H1 (cell line): Measurements from ENCODE around the gene CFL2. TPM values are rescaled to one million over a fixed set of nuclear protein-coding genes. Genes with fewer than 3 reads are reported as not detected.

Experiments
- CTCF ChIA-PET: fragments of 300-600 bp; sonication (Branson Sonifier 250); formaldehyde crosslinking; loops from one replicate; lab custom pipeline; 2021; ENCODE audit not compliant: partially characterized antibody; lab: Charles Lee
- POLR2A ChIA-PET: fragments of 300-600 bp; sonication (Branson Sonifier 250); formaldehyde crosslinking; loops from one replicate; lab custom pipeline; 2021; ENCODE audit warnings: inconsistent platforms; ENCODE audit not compliant: partially characterized antibody; lab: Charles Lee
- DNase-seq, 2 experiments: peaks; one replicate each; pipeline versions ENCODE4 v3.0.0 to v3.0.0-alpha.2; 2010 to 2022; ENCODE audit warnings: low spot score in 2 of 2, low read depth in 1 of 2, mixed read lengths in 1 of 2
- FAIRE-seq: peaks from 2 replicates; lab custom pipeline; 2011; peaks lifted over from hg19 to GRCh38; lab: Jason Lieb, UNC
- H2AFZ ChIP-seq: 2 replicates; pipeline ENCODE4 v1.8.1; 2012; ENCODE audit warnings: low read length, inconsistent platforms
- H2AK5ac ChIP-seq: 2 replicates; pipeline ENCODE4 v1.6.1; 2013; ENCODE audit warnings: low read depth, low read length
- H2BK120ac ChIP-seq: replicated peaks from 2 replicates; pipeline ENCODE3; 2013; ENCODE audit warnings: low read depth, low read length, inconsistent platforms
- H2BK12ac ChIP-seq: 2 replicates; pipeline ENCODE4 v1.6.1; 2013; ENCODE audit warnings: low read depth, low read length
- H2BK15ac ChIP-seq: 2 replicates; pipeline ENCODE4 v1.6.1; 2013; ENCODE audit warnings: low read length
- H2BK20ac ChIP-seq: 2 replicates; pipeline ENCODE4 v1.6.1; 2013; ENCODE audit warnings: low read length
- H2BK5ac ChIP-seq: 2 replicates; pipeline ENCODE4 v1.6.1; 2013; ENCODE audit warnings: low read depth, low read length
- H3K14ac ChIP-seq: 2 replicates; pipeline ENCODE4 v1.6.1; 2013; ENCODE audit warnings: inconsistent platforms; ENCODE audit not compliant: insufficient read length
- H3K18ac ChIP-seq: 2 replicates; pipeline ENCODE4 v1.6.1; 2013; ENCODE audit warnings: low read length; ENCODE audit errors: extremely low read depth
- H3K23ac ChIP-seq: 2 replicates; pipeline ENCODE4 v1.6.1; 2013; ENCODE audit warnings: inconsistent platforms; ENCODE audit not compliant: insufficient read length
- H3K23me2 ChIP-seq: 2 replicates; pipeline ENCODE4 v1.6.1; 2013; ENCODE audit warnings: low read depth, low read length
- H3K27ac ChIP-seq: 2 replicates; pipeline ENCODE4 v1.6.1; 2011; ENCODE audit warnings: low read depth, low read length, inconsistent platforms
- H3K27me3 ChIP-seq, 4 experiments: replicated peaks in 1 of 4; 1 replicate in 1 of 4; 2 replicates in 3 of 4; pipeline versions ENCODE4 v1.6.1 to v1.8.1; 2011 to 2013; ENCODE audit warnings: low read length in 3 of 4, mild to moderate bottlenecking in 3 of 4, inconsistent platforms in 2 of 4, mixed read lengths in 2 of 4, moderate library complexity in 1 of 4; ENCODE audit not compliant: control insufficient read depth in 3 of 4, insufficient read depth in 3 of 4; ENCODE audit errors: extremely low read depth in 1 of 4
- H3K36me3 ChIP-seq, 4 experiments: 2 replicates each; pipeline versions ENCODE4 v1.6.1 to v1.8.1; 2011 to 2013; ENCODE audit warnings: mild to moderate bottlenecking in 4 of 4, low read length in 3 of 4, moderate library complexity in 2 of 4, control low read depth in 1 of 4, inconsistent platforms in 1 of 4; ENCODE audit not compliant: insufficient read depth in 4 of 4, control insufficient read depth in 2 of 4
- H3K4ac ChIP-seq: replicated peaks from 2 replicates; pipeline ENCODE3; 2013; ENCODE audit warnings: low read length, low read depth, mixed read lengths, inconsistent platforms; ENCODE audit not compliant: insufficient read length
- H3K4me1 ChIP-seq, 4 experiments: replicated peaks in 1 of 4; 1 replicate in 1 of 4; 2 replicates in 3 of 4; pipeline versions ENCODE4 v1.6.1 to v1.8.1; 2011 to 2013; ENCODE audit warnings: low read length in 3 of 4, inconsistent platforms in 2 of 4, mixed read lengths in 1 of 4; ENCODE audit not compliant: insufficient read depth in 4 of 4, control insufficient read depth in 3 of 4
- H3K4me2 ChIP-seq, 2 experiments: 2 replicates each; pipeline versions ENCODE4 v1.6.1 to v1.8.1; 2011 to 2013; ENCODE audit warnings: low read depth in 2 of 2, low read length in 2 of 2, control low read depth in 1 of 2, inconsistent platforms in 1 of 2, mild to moderate bottlenecking in 1 of 2; ENCODE audit not compliant: insufficient read depth in 1 of 2
- H3K4me3 ChIP-seq, 4 experiments: fragments of 200-600, 300-600 bp in 1 of 4; sonication (generic), shearing (Covaris generic), sonication (Bioruptor Twin) in 1 of 4; 2 replicates each; pipeline versions ENCODE4 v1.5.1 to v1.8.1; 2011 to 2016; ENCODE audit warnings: low read length in 4 of 4, low read depth in 3 of 4, control low read depth in 2 of 4, inconsistent platforms in 2 of 4, mild to moderate bottlenecking in 2 of 4, mixed read lengths in 1 of 4, moderate library complexity in 1 of 4; ENCODE audit not compliant: insufficient read depth in 2 of 4; ENCODE audit errors: extremely low read depth in 1 of 4
- H3K56ac ChIP-seq: replicated peaks from 2 replicates; pipeline ENCODE3; 2013; ENCODE audit warnings: low read depth, mild to moderate bottlenecking, mixed read lengths, low read length, inconsistent platforms; ENCODE audit not compliant: insufficient read length
- H3K79me1 ChIP-seq: 2 replicates; pipeline ENCODE4 v1.6.1; 2013; ENCODE audit warnings: low read depth, low read length, control low read depth
- H3K79me2 ChIP-seq, 2 experiments: 2 replicates each; pipeline versions ENCODE4 v1.6.1 to v1.8.1; 2012 to 2013; ENCODE audit warnings: low read length in 2 of 2, mild to moderate bottlenecking in 2 of 2, inconsistent platforms in 1 of 2; ENCODE audit not compliant: insufficient read depth in 2 of 2, control insufficient read depth in 1 of 2
- H3K9ac ChIP-seq, 4 experiments: replicated peaks in 1 of 4; 1 replicate in 1 of 4; 2 replicates in 3 of 4; pipeline versions ENCODE4 v1.6.1 to v1.8.1; 2011 to 2013; ENCODE audit warnings: low read depth in 3 of 4, low read length in 3 of 4, control low read depth in 2 of 4, mild to moderate bottlenecking in 2 of 4, moderate library complexity in 2 of 4, inconsistent platforms in 1 of 4; ENCODE audit errors: extremely low read depth in 1 of 4
- H3K9me3 ChIP-seq, 2 experiments: 2 replicates each; pipeline versions ENCODE4 v1.6.1 to v1.8.1; 2012 to 2013; ENCODE audit warnings: mild to moderate bottlenecking in 2 of 2, moderate library complexity in 2 of 2, control low read depth in 1 of 2, inconsistent platforms in 1 of 2, low read depth in 1 of 2, low read length in 1 of 2, mixed read lengths in 1 of 2; ENCODE audit not compliant: insufficient read depth in 2 of 2
- H4K20me1 ChIP-seq, 2 experiments: replicated peaks in 1 of 2; 2 replicates each; pipeline versions ENCODE3 to v1.8.1; 2011 to 2013; ENCODE audit warnings: inconsistent platforms in 2 of 2, low read length in 2 of 2, mild to moderate bottlenecking in 1 of 2; ENCODE audit not compliant: insufficient read depth in 2 of 2, control insufficient read depth in 1 of 2
- H4K5ac ChIP-seq: 2 replicates; pipeline ENCODE4 v1.6.1; 2013; ENCODE audit warnings: low read length, low read depth, mixed read lengths, inconsistent platforms; ENCODE audit not compliant: insufficient read length
- H4K8ac ChIP-seq: 2 replicates; pipeline ENCODE4 v1.8.0; 2013; ENCODE audit warnings: mild to moderate bottlenecking, moderate library complexity, low read length, inconsistent platforms; ENCODE audit not compliant: insufficient read depth; ENCODE audit errors: extremely low read depth
- H4K91ac ChIP-seq: replicated peaks from 2 replicates; pipeline ENCODE3; 2013; ENCODE audit warnings: low read length, mixed read lengths, inconsistent platforms; ENCODE audit not compliant: insufficient read length
- CREB1 ChIP-seq: IDR thresholded peaks from 2 replicates; pipeline ENCODE4 v1.6.1; 2012; ENCODE audit warnings: inconsistent platforms
- SUZ12 ChIP-seq: fragments of 200-600 bp; sonication (generic); IDR thresholded peaks from 2 replicates; pipeline ENCODE4 v1.6.1; 2012; ENCODE audit warnings: mild to moderate bottlenecking, inconsistent platforms, low read length, moderate library complexity, mixed read lengths
- WGBS, 2 experiments: shearing (Covaris generic) in 1 of 2; methylation state at CpG; one replicate each; pipeline versions ENCODE4 v1.1.6 to v1.1.7; 2013 to 2015; ENCODE audit warnings: low lambda C conversion rate in 2 of 2, mixed read lengths in 2 of 2, inconsistent platforms in 1 of 2, low coverage in 1 of 2, missing lambda C conversion rate in 1 of 2; ENCODE audit not compliant: insufficient replicate concordance in 2 of 2, insufficient coverage in 1 of 2, insufficient read length in 1 of 2; ENCODE audit errors: extremely low coverage in 1 of 2, missing lambda C conversion rate in 1 of 2; 5-methylcytosine and 5-hydroxymethylcytosine counted together
- polyA plus RNA-seq, 7 experiments: library from polyadenylated mRNA; depleted of rRNA in 3 of 7; stranded (reverse) in 5 of 7; unstranded in 2 of 7; fragments of >200 nt in 5 of 7; fragments of 200-250 nt in 2 of 7; gene quantifications; 1 replicate in 5 of 7; 2 replicates in 1 of 7; 4 replicates in 1 of 7; pipeline versions ENCODE4 v1.2.1 to v1.2.3, GENCODE V29; 2011 to 2013; ENCODE audit warnings: missing spikeins in 2 of 7, mixed read lengths in 2 of 7
- total RNA-seq: library from RNA; stranded (reverse); fragmentation: NEBNext Ultra II Directional; extraction: Animal tissue kit (Norgen Biotek cat#: 25700); gene quantifications from 2 replicates; pipeline ENCODE4 v1.2.1, GENCODE V29; 2021

Gene CFL2
- total and polyA plus RNA-seq, 2 of the 8 experiments (the other 6 are each of a cell fraction or from before 2014, with no cell fraction given): 9.7 to 20.5 TPM

DNA sequence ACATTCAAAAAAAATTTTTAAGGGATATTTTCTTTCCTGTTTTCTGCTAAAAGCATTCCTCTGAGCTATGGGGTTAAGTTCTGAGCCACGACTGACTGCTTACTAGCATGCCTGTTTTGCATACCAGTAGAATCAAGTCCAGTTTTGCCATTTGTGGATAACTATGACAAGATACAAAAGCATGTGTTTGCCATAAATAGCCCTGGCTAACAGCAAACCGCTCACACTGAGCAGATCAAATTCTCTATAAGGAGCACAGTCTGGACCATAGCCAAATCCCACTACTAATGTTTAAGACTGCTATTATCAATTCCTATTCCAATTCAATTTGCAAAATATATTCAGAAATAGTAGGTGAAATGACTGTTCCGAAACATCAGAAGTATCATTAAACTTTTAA, 3.2 kb downstream of the CFL2 start:
- 93% methylated on average over 3 of the region's 3 CpGs; no CpG with 5 or more reads in 1 of the 2 experiments for WGBS, 2 experiments
- H2AK5ac ChIP-seq: no peak overlapping the region
- H3K27ac ChIP-seq: no peak overlapping the region
- no peaks in the 10 kb centered on the region for H3K4me1 ChIP-seq
- H2BK5ac ChIP-seq: no peak overlapping the region
- H3K79me2 ChIP-seq: peaks cover 0 to 7% of the 10 kb centered on the region in 2 experiments; a peak in 2 of 4 replicates
- H3K9me3 ChIP-seq: no peaks in the 10 kb centered on the region
- H3K36me3 ChIP-seq: peaks cover 0 to 14% (median 2%) of the 10 kb centered on the region in 4 experiments; a peak in 2 of 8 replicates
- H4K5ac ChIP-seq: no peak overlapping the region
- H3K9ac ChIP-seq: no peak overlapping the region
- H3K79me1 ChIP-seq: no peaks in the 10 kb centered on the region
- H3K4me2 ChIP-seq: no peak overlapping the region
- H2AFZ ChIP-seq: no peak overlapping the region
- no peak overlapping the region for H3K18ac ChIP-seq
- no peak overlapping the region for H4K91ac ChIP-seq
- H3K23ac ChIP-seq: no peak overlapping the region
- H4K20me1 ChIP-seq: no peaks in the 10 kb centered on the region
- POLR2A ChIA-PET: interaction anchor here (0.9 to 1.7 kb wide), 2 partner anchors 11 to 19 kb away, joined by 3 to 4 read pairs; no protein-coding TSS in a partner anchor
- FAIRE-seq (no peak), DNase-seq (no peak)
- CTCF ChIA-PET: interaction anchor here (1.0 kb wide), 1 partner anchor 12 kb away, joined by 5 read pairs; no protein-coding TSS in a partner anchor
- no peak overlapping the region for H2BK120ac ChIP-seq
- H3K14ac ChIP-seq: no peak overlapping the region
- no peak overlapping the region for H2BK15ac ChIP-seq
- no peak overlapping the region for H3K4ac ChIP-seq
- TF ChIP-seq CREB1: no peak
- TF ChIP-seq SUZ12: no peak
- peaks cover 0 to 4% (median 0%) of the 10 kb centered on the region in 4 experiments; a peak in 3 of 7 replicates for H3K27me3 ChIP-seq
- peaks cover 3% of the 10 kb centered on the region for H3K23me2 ChIP-seq
- H4K8ac ChIP-seq: no peak overlapping the region
- H2BK20ac ChIP-seq: no peak overlapping the region
- H3K56ac ChIP-seq: no peak overlapping the region
- no peak overlapping the region for H2BK12ac ChIP-seq
- no peak overlapping the region for H3K4me3 ChIP-seq
